SU-DHL-6 (cell line): ENCODE measurements around the gene ARHGEF16.

Experiments used
- H2AFZ ChIP-seq: fragments of 200-600 bp; sonication (generic); 2 replicates; pipeline ENCODE4 v1.6.1; 2014; ENCODE audit warnings: low read depth, mild to moderate bottlenecking, moderate library complexity, mixed read lengths, antibody characterized with exemption, low read length; ENCODE audit not compliant: severe bottlenecking
- H3F3A ChIP-seq: fragments of 200-600 bp; shearing (Covaris generic); 2 replicates; pipeline ENCODE4 v1.6.0; 2016; ENCODE audit warnings: antibody characterized with exemption, mild to moderate bottlenecking; ENCODE audit not compliant: insufficient read depth
- H3K27ac ChIP-seq: fragments of 200-600 bp; sonication (generic); 2 replicates; pipeline ENCODE4 v1.5.1; 2016; ENCODE audit warnings: low read depth, mild to moderate bottlenecking, low read length, moderate library complexity, mixed read lengths
- H3K27me3 ChIP-seq: fragments of 200-600 bp; sonication (generic), shearing (Covaris generic); 2 replicates; pipeline ENCODE4 v1.6.0; 2014; ENCODE audit warnings: mild to moderate bottlenecking, low read length
- H3K36me3 ChIP-seq: fragments of 200-600 bp; sonication (generic); 2 replicates; pipeline ENCODE4 v1.6.1; 2014; ENCODE audit warnings: mild to moderate bottlenecking, low read length, mixed read lengths
- H3K4me2 ChIP-seq: fragments of 300-600, 200-600 bp; shearing (Covaris generic), sonication (generic); 2 replicates; pipeline ENCODE4 v1.6.0; 2014; ENCODE audit warnings: low read length, low read depth, mild to moderate bottlenecking; ENCODE audit not compliant: poor library complexity, severe bottlenecking
- H3K4me3 ChIP-seq: fragments of 200-600 bp; sonication (generic); 2 replicates; pipeline ENCODE4 v1.5.1; 2014; ENCODE audit warnings: antibody characterized with exemption, low read length, mild to moderate bottlenecking, mixed read lengths; ENCODE audit not compliant: insufficient read depth, poor library complexity, severe bottlenecking
- H3K79me2 ChIP-seq: fragments of 200-600 bp; sonication (generic); 2 replicates; pipeline ENCODE4 v1.6.1; 2014; ENCODE audit warnings: mild to moderate bottlenecking, low read length, moderate library complexity; ENCODE audit not compliant: insufficient read depth
- H3K9ac ChIP-seq: fragments of 200-600 bp; sonication (generic); 2 replicates; pipeline ENCODE4 v1.7.0; 2014; ENCODE audit warnings: mild to moderate bottlenecking, low read length
- H3K9me2 ChIP-seq: fragments of 200-600 bp; sonication (generic); replicated peaks from 2 replicates; pipeline ENCODE4 v1.6.1; 2014; ENCODE audit warnings: low read length; ENCODE audit not compliant: insufficient read depth
- H3K9me3 ChIP-seq: fragments of 200-600 bp; sonication (generic); 2 replicates; pipeline ENCODE4 v1.6.1; 2014; ENCODE audit warnings: low read length, mixed read lengths; ENCODE audit not compliant: insufficient read depth
- H4K20me1 ChIP-seq: fragments of 200-600 bp; sonication (generic); 2 replicates; pipeline ENCODE4 v1.6.1; 2014; ENCODE audit warnings: low read depth, mild to moderate bottlenecking, antibody characterized with exemption, low read length, moderate library complexity, mixed read lengths
- CTCF ChIP-seq: fragments of 200-600 bp; sonication (generic); IDR thresholded peaks from one replicate; pipeline ENCODE4 v1.5.1; 2017; ENCODE audit warnings: antibody characterized with exemption, mild to moderate bottlenecking, low read length, moderate library complexity; ENCODE audit not compliant: insufficient read depth, poor library complexity, severe bottlenecking
- EZH2phosphoT487 ChIP-seq: fragments of 200-600 bp; sonication (generic), shearing (Covaris generic); conservative IDR thresholded peaks from 2 replicates; pipeline ENCODE4 v1.6.1; 2018; ENCODE audit warnings: mild to moderate bottlenecking, antibody characterized with exemption, low read length, moderate library complexity, mixed read lengths

Gene ARHGEF16

GRCh38 chr1:3507636-3508275, 53.3 kb downstream of the ARHGEF16 start:
- H3K9me3 ChIP-seq = no peaks in the 10 kb centered on the region
- H3K27ac ChIP-seq = no peak overlapping the region
- H3K9me2 ChIP-seq = no peaks in the 10 kb centered on the region
- no peaks in the 10 kb centered on the region for H3F3A ChIP-seq
- H3K4me3 ChIP-seq = no peak overlapping the region
- H3K4me2 ChIP-seq = no peak overlapping the region
- no peak overlapping the region for H3K9ac ChIP-seq
- H2AFZ ChIP-seq = no peak overlapping the region
- TF ChIP-seq CTCF (no peak), EZH2phosphoT487 (no peak)
- H3K79me2 ChIP-seq = no peaks in the 10 kb centered on the region
- no peaks in the 10 kb centered on the region for H3K27me3 ChIP-seq
- no peaks in the 10 kb centered on the region for H3K36me3 ChIP-seq
- H4K20me1 ChIP-seq = no peaks in the 10 kb centered on the region

- no peaks in the 10 kb centered on the region for H3K36me3 ChIP-seq
- no peak overlapping the region for H2AFZ ChIP-seq
- H3K4me2 ChIP-seq = no peak overlapping the region
- TF ChIP-seq CTCF (no peak), EZH2phosphoT487 (no peak)
- H3K27ac ChIP-seq = no peak overlapping the region
- no peaks in the 10 kb centered on the region for H3K9me2 ChIP-seq
- H3K27me3 ChIP-seq = no peaks in the 10 kb centered on the region
- no peaks in the 10 kb centered on the region for H4K20me1 ChIP-seq
- no peaks in the 10 kb centered on the region for H3K79me2 ChIP-seq
- H3K9ac ChIP-seq = no peak overlapping the region
- no peaks in the 10 kb centered on the region for H3F3A ChIP-seq
- H3K4me3 ChIP-seq = no peak overlapping the region
- H3K9me3 ChIP-seq = no peaks in the 10 kb centered on the region
Observed at GRCh38 chr1:3508757-3509415, 54.4 kb downstream of the ARHGEF16 start.

GRCh38 chr1:3509721-3510120, 55.3 kb downstream of the ARHGEF16 start:
- H4K20me1 ChIP-seq = no peaks in the 10 kb centered on the region
- H3K4me2 ChIP-seq = no peak overlapping the region
- H3K9me3 ChIP-seq = no peaks in the 10 kb centered on the region
- TF ChIP-seq EZH2phosphoT487 = no peak
- TF ChIP-seq CTCF = no peak
- H3K4me3 ChIP-seq = no peak overlapping the region
- H3K9ac ChIP-seq = no peak overlapping the region
- no peaks in the 10 kb centered on the region for H3K9me2 ChIP-seq
- H3F3A ChIP-seq = no peaks in the 10 kb centered on the region
- H2AFZ ChIP-seq = no peak overlapping the region
- no peaks in the 10 kb centered on the region for H3K27me3 ChIP-seq
- H3K27ac ChIP-seq = no peak overlapping the region
- H3K36me3 ChIP-seq = no peaks in the 10 kb centered on the region
- no peaks in the 10 kb centered on the region for H3K79me2 ChIP-seq
